ENCODE results near the gene PTPRN2. TPM values are rescaled to one million over a fixed set of nuclear protein-coding genes. Genes with fewer than 3 reads are reported as not detected.

Gene PTPRN2
- total RNA-seq, 1 experiment from 2014 or later: 0.11 TPM

DNA sequence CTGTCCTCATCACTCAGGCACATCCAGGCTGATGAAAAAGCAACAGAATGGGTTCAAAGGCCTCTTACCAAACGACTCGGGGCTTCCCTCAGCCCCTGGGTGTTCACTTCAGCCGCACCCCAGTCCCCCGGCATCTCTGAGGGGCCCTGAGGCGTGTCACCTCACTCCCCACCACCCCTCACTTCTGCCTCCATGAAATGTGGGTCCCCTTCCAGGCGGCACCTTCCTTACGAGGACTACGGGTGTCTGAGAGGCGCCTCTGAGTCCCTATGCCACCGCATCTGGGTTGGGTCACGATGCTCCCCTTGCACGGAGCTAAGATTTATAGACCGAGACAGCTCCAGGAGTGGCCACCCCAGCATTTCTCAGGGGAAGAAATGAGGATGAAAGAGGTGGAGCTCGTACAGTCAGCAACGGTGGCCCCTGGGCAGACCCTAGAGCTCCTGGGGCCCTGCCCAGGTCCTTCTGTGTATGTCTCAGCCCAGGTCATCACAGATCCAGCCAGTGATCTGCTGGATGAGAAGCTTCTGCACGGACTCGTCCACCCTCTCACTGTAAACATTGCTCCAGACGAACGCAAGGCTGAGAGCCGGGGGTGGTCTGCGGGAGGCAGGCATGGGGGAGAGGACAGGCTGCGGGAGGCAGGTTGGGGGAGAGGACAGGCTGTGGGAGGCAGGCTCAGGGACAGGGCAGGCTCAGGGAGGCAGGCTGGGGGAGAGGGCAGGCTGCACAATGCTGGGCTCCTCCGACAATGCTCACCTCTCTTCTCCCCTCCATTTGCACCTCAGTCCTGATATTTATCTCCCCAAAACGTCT lies 842.6 kb downstream of the PTPRN2 start:
- ChIA-PET CTCF (no interaction called here), POLR2A (ENCODE audit: low non-redundant PET) (no interaction called here)
- intact Hi-C loops (cut with micrococcal nuclease; ENCODE audit: unreplicated experiment): no loop called here
- Histone ChIP-seq H3K9me3 (ENCODE audit: low read depth, low read length, poor library complexity, severe bottlenecking) (no peaks in the 10 kb centered on the region), H3K27me3 (replicated peaks; ENCODE audit: insufficient read depth, low read depth, low read length, poor library complexity) (peaks cover 27% of the 10 kb centered on the region), H3K4me1 (ENCODE audit: insufficient read depth, low read length, poor library complexity, severe bottlenecking) (no peaks in the 10 kb centered on the region), H3K27ac (ENCODE audit: low read depth, low read length, poor library complexity, severe bottlenecking) (no peak overlapping the region), H3K36me3 (ENCODE audit: insufficient read depth, low read length, poor library complexity, severe bottlenecking) (no peaks in the 10 kb centered on the region), H3K4me3 (ENCODE audit: low read depth, low read length, poor library complexity, severe bottlenecking) (no peak overlapping the region)
- DNase-seq (ENCODE audit: low spot score): no peak
- no TSS peak for BruUV-seq (replicated peaks)
- TF ChIP-seq EZH2 (IDR thresholded peaks at IDR 0.05; ENCODE audit: borderline replicate concordance, low read depth, low read length, poor library complexity, severe bottlenecking): no peak
- TF ChIP-seq, protein P1, sequence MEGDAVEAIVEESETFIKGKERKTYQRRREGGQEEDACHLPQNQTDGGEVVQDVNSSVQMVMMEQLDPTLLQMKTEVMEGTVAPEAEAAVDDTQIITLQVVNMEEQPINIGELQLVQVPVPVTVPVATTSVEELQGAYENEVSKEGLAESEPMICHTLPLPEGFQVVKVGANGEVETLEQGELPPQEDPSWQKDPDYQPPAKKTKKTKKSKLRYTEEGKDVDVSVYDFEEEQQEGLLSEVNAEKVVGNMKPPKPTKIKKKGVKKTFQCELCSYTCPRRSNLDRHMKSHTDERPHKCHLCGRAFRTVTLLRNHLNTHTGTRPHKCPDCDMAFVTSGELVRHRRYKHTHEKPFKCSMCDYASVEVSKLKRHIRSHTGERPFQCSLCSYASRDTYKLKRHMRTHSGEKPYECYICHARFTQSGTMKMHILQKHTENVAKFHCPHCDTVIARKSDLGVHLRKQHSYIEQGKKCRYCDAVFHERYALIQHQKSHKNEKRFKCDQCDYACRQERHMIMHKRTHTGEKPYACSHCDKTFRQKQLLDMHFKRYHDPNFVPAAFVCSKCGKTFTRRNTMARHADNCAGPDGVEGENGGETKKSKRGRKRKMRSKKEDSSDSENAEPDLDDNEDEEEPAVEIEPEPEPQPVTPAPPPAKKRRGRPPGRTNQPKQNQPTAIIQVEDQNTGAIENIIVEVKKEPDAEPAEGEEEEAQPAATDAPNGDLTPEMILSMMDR (conservative IDR thresholded peaks at IDR 0.05; ENCODE audit: low read depth, low read length): no peak

DNA sequence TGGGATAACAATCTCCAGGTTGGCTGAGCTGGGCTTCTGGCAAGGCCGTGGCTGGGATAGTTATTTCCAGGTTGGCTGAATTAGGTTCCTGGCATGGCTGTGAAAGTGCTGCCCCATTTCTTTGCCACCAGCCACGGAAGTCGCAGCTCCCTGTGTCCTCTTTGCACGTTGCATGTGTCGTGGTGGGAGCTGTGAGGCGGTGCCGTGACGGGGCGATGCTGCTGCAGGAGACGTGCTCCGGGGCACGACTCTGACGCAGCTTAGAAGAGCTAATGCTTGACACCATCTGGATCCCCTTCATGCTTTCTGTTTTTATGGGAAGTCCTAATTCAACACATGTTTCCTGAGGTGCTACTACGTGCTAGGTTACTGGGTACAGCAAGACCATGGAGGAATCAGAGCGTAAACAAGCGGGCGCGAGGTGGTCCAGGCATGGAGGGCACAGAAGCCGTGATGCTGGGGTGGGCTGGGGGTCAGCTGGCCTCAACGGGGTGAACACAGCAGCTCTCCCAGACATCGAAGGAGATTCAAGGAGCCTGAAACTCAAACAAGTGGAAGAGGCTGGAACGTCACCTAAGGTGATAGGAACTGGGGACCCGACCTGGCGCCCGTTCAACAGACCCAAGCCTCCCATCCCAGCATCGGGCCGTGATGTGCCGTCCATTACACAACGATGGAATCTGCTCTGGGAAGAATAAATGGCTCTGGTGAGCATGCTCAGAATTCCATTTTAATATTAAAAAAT lies 843.7 kb downstream of the PTPRN2 start:
- Histone ChIP-seq H3K4me1 (ENCODE audit: insufficient read depth, low read length, poor library complexity, severe bottlenecking) (no peaks in the 10 kb centered on the region), H3K9me3 (ENCODE audit: low read depth, low read length, poor library complexity, severe bottlenecking) (no peaks in the 10 kb centered on the region), H3K27me3 (replicated peaks; ENCODE audit: insufficient read depth, low read depth, low read length, poor library complexity) (peaks cover 37% of the 10 kb centered on the region), H3K4me3 (ENCODE audit: low read depth, low read length, poor library complexity, severe bottlenecking) (no peak overlapping the region), H3K27ac (ENCODE audit: low read depth, low read length, poor library complexity, severe bottlenecking) (no peak overlapping the region), H3K36me3 (ENCODE audit: insufficient read depth, low read length, poor library complexity, severe bottlenecking) (no peaks in the 10 kb centered on the region)
- intact Hi-C loops (cut with micrococcal nuclease; ENCODE audit: unreplicated experiment): no loop called here
- no peak for DNase-seq (ENCODE audit: low spot score)
- TF ChIP-seq, protein P1 (conservative IDR thresholded peaks at IDR 0.05; ENCODE audit: low read depth, low read length): no peak
- TF ChIP-seq EZH2 (IDR thresholded peaks at IDR 0.05; ENCODE audit: borderline replicate concordance, low read depth, low read length, poor library complexity, severe bottlenecking): no peak
- CTCF ChIA-PET: no interaction called here
- POLR2A ChIA-PET (ENCODE audit: low non-redundant PET): no interaction called here
- no TSS peak for BruUV-seq (replicated peaks)

DNA sequence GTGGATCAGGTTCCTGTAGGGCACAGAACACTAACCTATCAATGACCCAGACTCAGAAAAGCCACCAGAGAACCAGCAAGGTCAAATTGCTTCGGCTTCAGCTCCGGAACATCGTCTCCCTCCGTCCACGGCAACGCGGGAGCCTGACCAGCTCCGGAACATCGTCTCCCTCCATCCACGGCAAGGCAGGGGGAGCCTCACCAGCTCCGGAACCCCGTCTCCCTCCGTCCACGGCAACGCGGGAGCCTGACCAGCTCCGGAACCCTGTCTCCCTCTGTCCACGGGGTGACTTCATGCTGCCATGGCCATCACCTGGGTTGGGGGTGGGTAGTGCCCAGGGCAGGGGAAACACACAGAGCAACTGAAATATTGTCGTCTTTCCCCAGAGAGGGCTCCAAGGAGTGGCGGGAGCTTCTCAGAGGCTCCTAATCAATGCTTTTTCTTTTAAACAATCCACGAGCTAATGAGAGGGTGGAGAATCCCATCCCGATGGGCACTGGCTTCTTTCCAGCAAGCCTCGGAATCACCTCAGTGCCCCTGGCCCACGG lies 847.3 kb downstream of the PTPRN2 start:
- Histone ChIP-seq H3K4me3 (ENCODE audit: low read depth, low read length, poor library complexity, severe bottlenecking) (no peak overlapping the region), H3K9me3 (ENCODE audit: low read depth, low read length, poor library complexity, severe bottlenecking) (no peaks in the 10 kb centered on the region), H3K36me3 (ENCODE audit: insufficient read depth, low read length, poor library complexity, severe bottlenecking) (no peaks in the 10 kb centered on the region), H3K27ac (ENCODE audit: low read depth, low read length, poor library complexity, severe bottlenecking) (no peak overlapping the region), H3K4me1 (ENCODE audit: insufficient read depth, low read length, poor library complexity, severe bottlenecking) (no peaks in the 10 kb centered on the region), H3K27me3 (replicated peaks; ENCODE audit: insufficient read depth, low read depth, low read length, poor library complexity) (peaks cover 61% of the 10 kb centered on the region)
- intact Hi-C loops (cut with micrococcal nuclease; ENCODE audit: unreplicated experiment): no loop called here
- no TSS peak for BruUV-seq (replicated peaks)
- ChIA-PET CTCF (no interaction called here), POLR2A (ENCODE audit: low non-redundant PET) (interaction anchor here (0.6 kb wide), 1 partner anchor 652 kb away, joined by 3 read pairs; no protein-coding TSS in a partner anchor)
- no peak for DNase-seq (ENCODE audit: low spot score)
- TF ChIP-seq, protein P1 (conservative IDR thresholded peaks at IDR 0.05; ENCODE audit: low read depth, low read length): no peak
- no peak for TF ChIP-seq EZH2 (IDR thresholded peaks at IDR 0.05; ENCODE audit: borderline replicate concordance, low read depth, low read length, poor library complexity, severe bottlenecking)

All from A673 (cell line).